ENCODE measurements around the gene PCSK6.
A peak's percentile ranks its signal among the peaks of the same experiment; 100 is the strongest.

GRCh38 chr15:101256757-101257156 lies 232.8 kb downstream of the PCSK6 start:
- TF ChIP-seq, protein P1, sequence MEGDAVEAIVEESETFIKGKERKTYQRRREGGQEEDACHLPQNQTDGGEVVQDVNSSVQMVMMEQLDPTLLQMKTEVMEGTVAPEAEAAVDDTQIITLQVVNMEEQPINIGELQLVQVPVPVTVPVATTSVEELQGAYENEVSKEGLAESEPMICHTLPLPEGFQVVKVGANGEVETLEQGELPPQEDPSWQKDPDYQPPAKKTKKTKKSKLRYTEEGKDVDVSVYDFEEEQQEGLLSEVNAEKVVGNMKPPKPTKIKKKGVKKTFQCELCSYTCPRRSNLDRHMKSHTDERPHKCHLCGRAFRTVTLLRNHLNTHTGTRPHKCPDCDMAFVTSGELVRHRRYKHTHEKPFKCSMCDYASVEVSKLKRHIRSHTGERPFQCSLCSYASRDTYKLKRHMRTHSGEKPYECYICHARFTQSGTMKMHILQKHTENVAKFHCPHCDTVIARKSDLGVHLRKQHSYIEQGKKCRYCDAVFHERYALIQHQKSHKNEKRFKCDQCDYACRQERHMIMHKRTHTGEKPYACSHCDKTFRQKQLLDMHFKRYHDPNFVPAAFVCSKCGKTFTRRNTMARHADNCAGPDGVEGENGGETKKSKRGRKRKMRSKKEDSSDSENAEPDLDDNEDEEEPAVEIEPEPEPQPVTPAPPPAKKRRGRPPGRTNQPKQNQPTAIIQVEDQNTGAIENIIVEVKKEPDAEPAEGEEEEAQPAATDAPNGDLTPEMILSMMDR (IDR thresholded peaks at IDR 0.05; ENCODE audit: insufficient read depth, low read length, poor library complexity, severe bottlenecking) = peak; percentile 84
- no peak for TF ChIP-seq EZH2phosphoT487 (conservative IDR thresholded peaks at IDR 0.05; ENCODE audit: low read length)
